Adrenal gland (tissue), 5 donors: ENCODE measurements around the gene DMPK.

ENCODE experiments used
- CTCF ChIP-seq, 6 experiments: fragments of 450-650 bp in 4 of 6; fragments of 200-600 bp in 2 of 6; sonication (generic) in 1 of 6; IDR thresholded peaks; 1 replicate in 5 of 6; 2 replicates in 1 of 6; pipeline versions ENCODE4 v1.5.1 to v1.8.0; 2016 to 2021; ENCODE audit warnings: antibody characterized with exemption in 6 of 6, mild to moderate bottlenecking in 2 of 6, moderate library complexity in 1 of 6
- POLR2A ChIP-seq, 2 donors: fragments of 450-650 bp; IDR thresholded peaks; one replicate each; pipeline ENCODE4 v1.6.1; 2017; ENCODE audit warnings: antibody characterized with exemption in 2 of 2, mild to moderate bottlenecking in 2 of 2, moderate library complexity in 1 of 2
- donor health status: DM: no; HTN: no; CAD: no.

- TF ChIP-seq CTCF (IDR thresholded peaks at IDR 0.05) (no peak), POLR2A (IDR thresholded peaks at IDR 0.05) (peak; percentile 20 to 85)
Observed at GRCh38 chr19:45767410-45767880, 14.8 kb downstream of the DMPK start.
